GM18517 (cell line): ENCODE measurements around the gene CCDC141.
"Not testable (repeated sequence)": the region's sequence is repeated elsewhere in the genome, so short reads cannot be mapped to it uniquely, and the experiment has no call there.

Experiments used
- ATAC-seq: cut with Tn5 transposase; IDR thresholded peaks from one replicate; pipeline ENCODE4 v1.9.1; 2021; ENCODE audit warnings: mild to moderate bottlenecking, moderate library complexity; ENCODE audit not compliant: unreplicated experiment

CCDC141 gene

DNA sequence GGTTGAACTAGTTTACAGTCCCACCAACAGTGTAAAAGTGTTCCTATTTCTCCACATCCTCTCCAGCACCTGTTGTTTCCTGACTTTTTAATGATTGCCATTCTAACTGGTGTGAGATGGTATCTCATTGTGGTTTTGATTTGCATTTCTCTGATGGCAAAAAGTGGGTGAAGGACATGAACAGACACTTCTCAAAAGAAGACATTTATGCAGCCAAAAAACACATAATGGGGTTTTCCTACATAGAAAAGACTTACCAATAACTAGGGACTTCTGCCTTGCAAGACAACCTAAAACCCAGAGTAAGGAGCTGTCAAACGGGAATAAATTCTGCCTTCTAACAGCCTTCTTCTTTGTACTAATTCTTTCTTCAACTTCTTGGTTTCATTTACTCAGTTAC is 4.3 kb downstream of the CCDC141 start:
- not testable (repeated sequence) for ATAC-seq

DNA sequence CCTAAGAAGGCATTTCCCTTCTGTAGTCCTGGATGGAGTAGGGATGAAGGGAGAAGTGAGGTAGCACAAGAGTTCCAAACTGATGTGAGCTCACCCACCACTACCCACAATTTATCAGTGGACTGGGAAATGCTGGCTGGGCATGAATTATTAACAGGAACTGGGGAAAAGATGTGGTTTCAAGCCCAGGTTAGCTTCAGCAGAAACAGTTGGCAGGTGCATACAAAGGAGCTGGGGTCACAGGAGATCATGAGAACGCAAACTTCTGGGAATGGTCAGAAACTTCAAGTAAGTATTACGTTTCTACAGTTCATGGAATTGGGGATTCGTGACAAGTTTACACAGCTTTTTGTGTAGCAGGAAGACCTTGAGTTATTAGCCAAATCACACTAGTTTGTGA is 5.4 kb downstream of the CCDC141 start:
- ATAC-seq = no peak

DNA sequence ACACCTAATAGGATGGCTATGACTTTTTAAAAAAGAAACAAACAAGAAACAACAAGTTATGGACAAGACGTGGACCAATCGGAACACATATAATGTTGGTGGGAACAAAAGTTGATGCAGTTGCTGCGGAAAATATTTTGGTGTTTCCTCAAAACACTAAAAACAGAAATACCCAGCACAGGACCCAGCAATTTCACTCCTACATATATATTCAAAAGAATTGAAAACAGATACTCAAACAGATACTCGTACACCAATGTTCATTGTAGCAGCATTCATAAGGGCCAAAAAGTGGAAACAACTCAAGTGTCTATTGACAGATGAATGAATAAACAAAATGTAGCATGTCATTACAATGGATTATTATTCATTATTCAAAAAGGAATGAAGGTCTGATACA is 12.1 kb downstream of the CCDC141 start:
- peak; percentile 65 for ATAC-seq

DNA sequence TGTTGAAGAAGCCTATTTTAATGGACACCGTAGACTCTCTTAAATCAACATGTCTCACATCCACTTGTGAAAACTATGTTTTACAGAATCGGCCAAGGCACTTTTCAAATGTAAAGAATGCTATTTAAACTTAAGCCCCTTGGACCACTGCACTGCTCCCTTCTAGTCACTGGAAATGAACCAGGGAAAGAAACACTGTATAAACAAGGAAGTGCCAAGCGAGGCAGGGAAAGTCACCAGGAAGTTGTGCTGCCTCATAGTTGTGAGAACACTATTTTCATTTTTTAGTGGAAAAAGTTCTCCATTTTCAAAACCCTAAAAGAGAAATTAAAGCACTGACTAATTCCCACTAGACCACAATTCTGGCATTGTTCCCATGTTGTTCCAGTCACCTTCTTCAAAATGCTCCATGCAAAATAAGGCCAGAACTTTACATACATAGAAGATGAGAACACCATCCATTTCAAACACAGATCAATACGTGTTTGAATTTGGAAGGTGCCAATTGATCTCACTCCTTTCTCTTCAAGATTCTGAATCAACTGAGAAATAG is 13.5 kb downstream of the CCDC141 start:
- ATAC-seq = no peak

GRCh38 chr2:179031731-179032408 is 18.1 kb downstream of the CCDC141 start:
- ATAC-seq = peak; percentile 99

- ATAC-seq = no peak
Measured at GRCh38 chr2:179024445-179024844, 25.5 kb downstream of the CCDC141 start.

DNA sequence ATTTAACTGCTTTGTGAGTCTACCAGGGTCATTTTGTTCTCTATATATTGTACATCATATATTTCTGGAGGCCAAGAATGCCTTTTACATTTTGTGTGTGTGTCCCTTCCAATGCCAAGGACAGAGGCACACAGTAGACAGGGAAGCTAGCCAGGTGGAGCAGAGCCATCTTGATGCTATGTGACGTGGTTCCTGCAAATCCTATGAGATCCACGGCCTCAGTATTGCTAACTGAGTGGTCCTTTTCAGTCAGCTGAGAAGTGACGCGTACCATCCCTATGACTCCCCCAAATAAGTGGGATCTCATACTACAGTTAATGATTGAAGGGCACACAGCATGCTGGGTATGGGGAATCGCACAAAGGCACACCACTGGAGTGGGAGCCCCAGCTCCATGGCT is 27.3 kb downstream of the CCDC141 start:
- no peak for ATAC-seq

DNA sequence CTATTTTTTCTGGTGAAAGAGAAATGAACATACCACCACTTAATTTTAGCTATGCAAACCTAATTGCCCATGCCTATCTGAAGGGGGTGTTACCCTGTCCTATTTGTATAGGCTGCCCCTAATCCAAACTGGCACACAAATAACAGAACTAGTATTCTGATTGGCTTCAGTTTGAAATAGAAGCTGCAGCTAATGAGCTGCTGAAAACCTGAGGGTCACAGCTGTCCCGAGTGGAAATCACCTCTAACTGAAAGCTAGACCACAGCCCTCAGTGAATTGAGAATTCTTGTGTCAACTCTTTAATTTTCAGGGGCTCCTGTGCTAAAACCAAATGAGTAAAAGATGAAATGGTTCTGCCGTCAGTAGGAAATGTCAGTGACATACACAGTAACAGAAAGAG is 28.7 kb downstream of the CCDC141 start:
- ATAC-seq = peak; percentile 82

DNA sequence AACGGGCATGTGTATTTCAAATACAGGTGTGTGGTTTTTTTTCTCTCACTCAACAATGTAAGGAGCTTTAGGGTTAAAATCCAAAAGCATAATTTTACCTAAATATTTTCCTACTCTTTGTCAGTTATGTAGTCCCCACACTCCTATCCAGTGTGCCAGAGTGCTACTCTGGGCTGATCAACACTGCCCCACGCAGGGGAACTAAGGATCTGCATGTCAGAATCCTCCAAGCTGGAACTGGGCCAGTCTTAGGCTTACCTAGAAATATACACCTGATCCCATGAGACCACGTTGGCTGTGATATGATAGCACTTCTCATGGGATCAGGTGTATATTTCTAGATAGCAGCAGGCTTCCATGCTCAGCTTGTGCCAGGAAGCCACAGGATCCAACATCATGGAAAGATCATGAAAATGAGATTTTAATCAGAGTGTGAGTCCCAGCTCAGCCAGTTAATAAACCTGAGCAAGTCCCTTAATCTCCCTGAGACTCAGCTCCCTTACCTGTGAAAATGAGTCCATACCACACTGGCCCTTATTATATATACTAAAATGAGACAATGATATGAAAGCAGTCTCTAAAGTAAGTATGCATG is 29.7 kb downstream of the CCDC141 start:
- peak; percentile 51 for ATAC-seq

DNA sequence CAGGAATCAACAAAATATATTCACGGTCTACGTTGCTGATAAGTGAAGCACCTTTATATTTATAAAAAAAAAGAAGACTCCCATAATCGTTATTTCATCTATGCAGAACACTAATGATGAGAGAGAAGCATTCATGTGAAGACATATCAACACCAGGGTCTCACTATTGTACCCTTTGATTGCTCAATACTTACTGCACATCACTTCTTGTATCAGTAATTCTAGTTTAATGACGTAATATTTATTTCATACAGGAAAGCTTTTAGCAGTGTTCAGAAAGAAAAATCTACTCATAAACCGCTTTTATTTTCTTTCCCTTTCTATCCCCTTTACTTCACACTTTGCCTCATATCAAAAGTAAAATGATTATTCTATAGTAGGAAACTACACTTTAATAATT is 30.7 kb downstream of the CCDC141 start:
- ATAC-seq = no peak

DNA sequence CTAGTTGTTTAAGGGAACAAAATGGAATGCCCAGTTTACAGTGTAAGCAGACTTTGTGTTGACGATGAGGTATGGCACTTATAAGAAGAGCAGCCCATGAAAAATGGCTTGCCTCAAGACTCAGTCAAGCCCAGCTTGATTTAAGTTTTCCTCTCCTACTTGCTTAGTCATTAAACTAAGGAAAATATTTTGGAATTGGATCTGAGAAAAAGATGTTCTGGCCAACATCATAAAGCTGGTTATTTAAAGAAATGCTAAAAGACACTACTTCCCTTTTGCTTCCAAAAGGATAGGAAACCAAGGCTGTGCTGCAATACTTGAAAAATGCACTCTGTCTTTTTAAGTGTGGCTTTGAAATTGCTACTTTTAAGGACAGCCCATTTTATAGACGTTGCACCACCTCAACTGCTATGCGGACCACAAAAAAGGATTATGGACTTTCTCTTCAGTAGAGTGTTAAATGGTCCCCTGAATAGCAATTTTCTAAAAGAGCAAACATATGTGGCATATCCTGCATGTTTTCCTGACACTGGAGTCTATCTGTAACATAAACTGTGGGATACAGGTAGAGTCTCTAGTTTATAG is 32.1 kb downstream of the CCDC141 start:
- no peak for ATAC-seq

DNA sequence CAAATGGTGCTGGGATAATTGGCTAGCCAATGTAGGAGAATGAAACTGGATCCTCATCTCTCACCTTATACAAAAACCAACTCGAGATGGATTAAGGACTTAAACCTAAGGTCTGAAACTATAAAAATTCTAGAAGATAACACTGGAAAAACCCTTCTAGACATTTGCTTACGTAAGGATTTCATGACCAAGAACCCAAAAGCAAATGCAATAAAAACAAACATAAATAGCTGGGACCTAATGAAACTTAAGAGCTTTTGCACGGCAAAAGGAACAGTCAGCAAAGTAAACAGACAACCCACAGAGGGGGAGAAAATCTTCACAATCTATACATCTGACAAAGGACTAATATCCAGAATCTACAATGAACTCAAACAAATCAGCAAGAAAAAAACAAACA is 35.7 kb downstream of the CCDC141 start:
- not testable (repeated sequence) for ATAC-seq

DNA sequence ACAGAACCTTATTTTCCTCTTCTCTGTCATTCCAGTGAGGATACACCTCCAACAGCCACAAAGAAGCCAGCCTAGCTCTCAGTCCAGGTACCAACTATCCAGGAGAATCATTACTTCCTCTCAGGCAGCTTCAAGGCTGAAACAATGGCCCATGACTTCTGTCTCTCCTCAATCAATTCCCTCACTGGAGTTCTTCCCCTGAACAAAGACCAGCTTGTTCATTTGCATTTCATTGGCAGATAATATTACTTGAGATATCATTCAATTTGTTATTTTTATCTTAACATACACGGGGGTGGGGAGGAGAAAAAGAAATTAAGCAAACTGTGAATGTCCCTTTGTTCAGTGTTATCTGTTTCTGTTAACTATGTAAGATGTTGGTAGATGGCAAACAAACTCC is 44.0 kb downstream of the CCDC141 start:
- ATAC-seq = no peak

- no peak for ATAC-seq
Measured at GRCh38 chr2:178999476-178999875, 50.5 kb downstream of the CCDC141 start.

GRCh38 chr2:178998539-178998938 is 51.4 kb downstream of the CCDC141 start:
- ATAC-seq = peak; percentile 79

- no peak for ATAC-seq
Measured at GRCh38 chr2:178997477-178997876, 52.5 kb downstream of the CCDC141 start.

- ATAC-seq = no peak
Measured at GRCh38 chr2:178997067-178997466, 52.9 kb downstream of the CCDC141 start.

DNA sequence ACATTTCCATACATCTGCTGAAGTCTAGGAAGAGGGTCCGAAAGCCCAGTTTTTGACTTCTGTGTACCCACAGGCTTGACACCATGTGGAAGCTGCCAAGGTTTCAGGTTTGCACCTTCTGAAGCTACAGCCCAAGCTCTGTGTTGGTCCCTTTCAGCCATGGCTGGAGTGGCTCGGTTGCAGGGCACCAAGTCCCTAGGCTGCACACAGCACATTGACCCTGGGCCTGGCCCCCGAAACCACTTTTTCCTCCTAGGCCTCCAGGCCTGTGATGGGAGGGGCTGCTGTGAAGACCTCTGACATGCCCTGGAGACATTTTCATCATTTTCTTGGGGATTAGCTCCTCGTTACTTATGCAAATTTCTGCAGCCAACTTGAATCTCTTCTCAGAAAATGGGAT is 55.7 kb downstream of the CCDC141 start:
- ATAC-seq = no peak

DNA sequence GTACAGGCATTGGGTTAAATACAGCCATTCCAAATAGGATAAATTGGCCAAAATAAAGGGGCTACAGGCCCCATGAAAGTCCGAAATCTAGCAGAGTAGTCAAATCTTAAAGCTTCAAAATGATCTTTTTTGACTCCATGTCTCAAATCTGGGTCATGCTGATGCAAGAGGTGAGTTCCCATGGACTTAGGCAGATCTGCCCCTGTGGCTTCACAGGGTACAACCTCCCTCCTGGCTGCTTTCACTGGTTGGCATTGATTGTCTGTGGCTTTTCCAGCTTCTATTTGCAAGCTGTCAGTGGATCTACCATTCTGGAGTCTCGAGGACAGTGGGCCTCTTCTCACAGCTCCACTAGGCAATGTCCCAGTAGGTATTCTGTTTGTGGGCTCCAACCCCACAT is 56.1 kb downstream of the CCDC141 start:
- no peak for ATAC-seq

- ATAC-seq = not testable (repeated sequence)
Measured at GRCh38 chr2:178992719-178993118, 57.2 kb downstream of the CCDC141 start.

DNA sequence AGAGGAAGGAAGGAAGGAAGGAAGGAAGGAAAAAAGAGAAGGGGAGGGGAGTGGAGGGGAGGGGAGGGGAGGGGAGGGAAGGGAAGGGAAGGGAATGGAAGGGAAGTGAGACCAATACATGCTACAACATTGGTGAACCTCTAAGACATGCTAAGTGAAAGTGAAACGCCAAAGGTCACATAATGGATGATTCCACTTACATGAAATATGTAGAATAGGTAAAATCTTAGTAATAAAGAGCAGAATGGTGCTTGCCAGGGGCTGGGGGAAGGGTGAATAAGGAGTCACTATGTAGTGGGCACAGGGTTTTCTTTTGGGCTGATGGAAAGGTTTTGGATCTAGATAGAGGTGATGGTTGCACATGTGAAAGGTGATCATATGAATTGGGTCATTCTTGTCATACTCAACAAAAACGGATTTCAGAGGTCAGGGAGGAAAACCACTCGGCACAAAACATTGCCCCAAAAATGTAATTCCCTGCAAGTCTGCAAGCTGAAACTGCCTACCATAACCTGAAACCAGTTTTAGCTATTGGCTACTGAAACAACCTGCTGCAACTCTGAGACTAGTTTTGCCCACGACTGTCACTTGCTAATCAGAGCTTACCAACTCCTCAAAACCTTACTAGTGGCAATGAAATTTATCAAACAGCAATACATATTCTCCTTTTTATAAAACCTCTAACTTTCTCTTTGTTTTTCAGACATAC is 59.2 kb downstream of the CCDC141 start:
- ATAC-seq = peak; percentile 84

GRCh38 chr2:178989424-178989823 is 60.5 kb downstream of the CCDC141 start:
- not testable (repeated sequence) for ATAC-seq
